NB4 (cell line): ENCODE data around the gene DOCK6.

Experiments
- CTCF ChIP-seq: IDR thresholded peaks from one replicate; pipeline ENCODE4 v1.5.1; 2012; ENCODE audit warnings: low read depth, low read length
- MAX ChIP-seq: IDR thresholded peaks from 2 replicates; pipeline ENCODE4 v1.6.1; 2011; ENCODE audit warnings: low read depth, low read length
- POLR2A ChIP-seq: IDR thresholded peaks from 2 replicates; pipeline ENCODE4 v1.6.1; 2011; ENCODE audit warnings: mild to moderate bottlenecking; ENCODE audit not compliant: insufficient read length; ENCODE audit errors: extremely low read depth

- TF ChIP-seq CTCF (no peak), POLR2A (no peak), MAX (no peak)
Measured at GRCh38 chr19:11306337-11306736, 44.0 kb upstream of the DOCK6 start.
